BLaER1 treated with 17β-estradiol and CSF1 and Interleukin-3, amounts not matched to agents 10 nM and 100 nM (cell line): ENCODE results near the gene TRAPPC10.

Experiments
- H3K27ac ChIP-seq, 11 experiments: shearing (Covaris generic); formaldehyde crosslinking; 2 replicates each; pipeline ENCODE4 v1.8.1; 2022
- H3K27me3 ChIP-seq, 11 experiments: shearing (Covaris generic); formaldehyde crosslinking; 2 replicates each; pipeline ENCODE4 v1.8.1; 2022
- H3K36me3 ChIP-seq, 11 experiments: shearing (Covaris generic); formaldehyde crosslinking; 2 replicates each; pipeline ENCODE4 v1.8.1; 2022
- H3K4me1 ChIP-seq, 10 experiments: shearing (Covaris generic); formaldehyde crosslinking; 2 replicates each; pipeline ENCODE4 v1.8.1; 2022
- H3K4me2 ChIP-seq, 11 experiments: shearing (Covaris generic); formaldehyde crosslinking; 2 replicates each; pipeline ENCODE4 v1.8.1; 2022
- H3K4me3 ChIP-seq, 10 experiments: shearing (Covaris generic); formaldehyde crosslinking; 2 replicates each; pipeline ENCODE4 v1.8.1; 2022
- H3K9ac ChIP-seq, 11 experiments: shearing (Covaris generic); formaldehyde crosslinking; 2 replicates each; pipeline ENCODE4 v1.8.1; 2022
- H3K9me3 ChIP-seq, 11 experiments: shearing (Covaris generic); formaldehyde crosslinking; replicated peaks in 1 of 11; 2 replicates each; pipeline ENCODE4 v1.8.1; 2022
- H4K20me1 ChIP-seq, 11 experiments: shearing (Covaris generic); formaldehyde crosslinking; 2 replicates each; pipeline ENCODE4 v1.8.1; 2022
- Cebpa-rat ChIP-seq, 11 experiments: shearing (Covaris generic); IDR thresholded peaks; 2 replicates each; pipeline ENCODE4 v1.8.1; 2022

TRAPPC10 gene

GRCh38 chr21:43978060-43978459 is 34.0 kb upstream of the TRAPPC10 start:
- H3K36me3 ChIP-seq: peaks cover 0 to 56% (median 8%) of the 10 kb centered on the region in 11 experiments; a peak in 13 of 22 replicates

GRCh38 chr21:43979654-43980053 is 32.5 kb upstream of the TRAPPC10 start:
- Histone ChIP-seq H3K36me3 (peaks cover 0 to 53% (median 8%) of the 10 kb centered on the region in 11 experiments; a peak in 13 of 22 replicates), H3K4me1 (peaks cover 3 to 61% (median 50%) of the 10 kb centered on the region in 10 experiments; a peak in 19 of 20 replicates), H3K4me2 (peak overlapping the region in 8 of 11 experiments; percentile 46 to 88 (median 68); a peak in 14 of 22 replicates), H3K9me3 (no peaks in the 10 kb centered on the region), H3K9ac (no peak overlapping the region), H4K20me1 (peaks cover 0 to 44% (median 12%) of the 10 kb centered on the region in 11 experiments; a peak in 13 of 22 replicates), H3K4me3 (no peak overlapping the region), H3K27me3 (peaks cover 7 to 28% (median 18%) of the 10 kb centered on the region in 11 experiments; a peak in 14 of 22 replicates), H3K27ac (no peak overlapping the region)
- TF ChIP-seq Cebpa-rat (IDR thresholded peaks at IDR 0.05): no peak

More at GRCh38 chr21:43978060-43978459, 34.0 kb upstream of the TRAPPC10 start:
- 0 out of 22 replicates have a peak overlapping the region, but pooled peaks of 2 of the 11 experiments have one; percentile 3 to 39 for H3K4me2 ChIP-seq
- no peak overlapping the region for H3K27ac ChIP-seq
- peaks cover 7 to 28% (median 17%) of the 10 kb centered on the region in 11 experiments; a peak in 14 of 22 replicates for H3K27me3 ChIP-seq
- TF ChIP-seq Cebpa-rat (IDR thresholded peaks at IDR 0.05): no peak
- H3K4me1 ChIP-seq: peaks cover 3 to 46% (median 42%) of the 10 kb centered on the region in 10 experiments; a peak in 19 of 20 replicates
- no peak overlapping the region for H3K9ac ChIP-seq
- no peak overlapping the region for H3K4me3 ChIP-seq
- peaks cover 0 to 39% (median 16%) of the 10 kb centered on the region in 11 experiments; a peak in 11 of 22 replicates for H4K20me1 ChIP-seq
- H3K9me3 ChIP-seq: no peaks in the 10 kb centered on the region

GRCh38 chr21:43981151-43981870 is 30.8 kb upstream of the TRAPPC10 start:
- Histone ChIP-seq H3K36me3 (peaks cover 0 to 53% (median 8%) of the 10 kb centered on the region in 11 experiments; a peak in 13 of 22 replicates), H3K4me3 (no peak overlapping the region), H3K4me1 (peaks cover 3 to 77% (median 63%) of the 10 kb centered on the region in 10 experiments; a peak in 19 of 20 replicates), H4K20me1 (peaks cover 0 to 50% (median 13%) of the 10 kb centered on the region in 11 experiments; a peak in 12 of 22 replicates), H3K27ac (no peak overlapping the region), H3K9ac (no peak overlapping the region), H3K27me3 (peaks cover 14 to 43% (median 33%) of the 10 kb centered on the region in 11 experiments; a peak in 20 of 22 replicates), H3K9me3 (no peaks in the 10 kb centered on the region), H3K4me2 (peak overlapping the region in 8 of 11 experiments; percentile 46 to 88 (median 68); a peak in 13 of 22 replicates)
- TF ChIP-seq Cebpa-rat (IDR thresholded peaks at IDR 0.05): no peak

GRCh38 chr21:43981871-43982210 is 30.3 kb upstream of the TRAPPC10 start:
- TF ChIP-seq Cebpa-rat (IDR thresholded peaks at IDR 0.05): no peak
- H4K20me1 ChIP-seq: peaks cover 0 to 54% (median 13%) of the 10 kb centered on the region in 11 experiments; a peak in 12 of 22 replicates
- peaks cover 0 to 53% (median 8%) of the 10 kb centered on the region in 11 experiments; a peak in 13 of 22 replicates for H3K36me3 ChIP-seq
- peak overlapping the region in 1 of 11 experiments; percentile 61; a peak in 1 of 22 replicates for H3K4me2 ChIP-seq
- no peak overlapping the region for H3K4me3 ChIP-seq
- peaks cover 3 to 76% (median 63%) of the 10 kb centered on the region in 10 experiments; a peak in 19 of 20 replicates for H3K4me1 ChIP-seq
- H3K9me3 ChIP-seq: no peaks in the 10 kb centered on the region
- H3K27me3 ChIP-seq: peaks cover 14 to 49% (median 38%) of the 10 kb centered on the region in 11 experiments; a peak in 20 of 22 replicates
- no peak overlapping the region for H3K27ac ChIP-seq
- H3K9ac ChIP-seq: no peak overlapping the region; a peak in 1 of 22 replicates

- Histone ChIP-seq H3K36me3 (peaks cover 0 to 46% (median 8%) of the 10 kb centered on the region in 11 experiments; a peak in 13 of 22 replicates), H3K9me3 (no peaks in the 10 kb centered on the region), H3K4me2 (peak overlapping the region; percentile 11 to 66 (median 48); a peak in 18 of 22 replicates), H4K20me1 (peaks cover 0 to 57% (median 13%) of the 10 kb centered on the region in 11 experiments; a peak in 13 of 22 replicates), H3K4me1 (peaks cover 3 to 68% (median 56%) of the 10 kb centered on the region in 10 experiments; a peak in 19 of 20 replicates), H3K9ac (peak overlapping the region in 2 of 11 experiments; percentile 32 to 50; a peak in 3 of 22 replicates), H3K27me3 (peaks cover 14 to 56% (median 43%) of the 10 kb centered on the region in 11 experiments; a peak in 20 of 22 replicates), H3K4me3 (no peak overlapping the region), H3K27ac (no peak overlapping the region)
- no peak for TF ChIP-seq Cebpa-rat (IDR thresholded peaks at IDR 0.05)
Measured at GRCh38 chr21:43982489-43983078, 29.5 kb upstream of the TRAPPC10 start.

- Histone ChIP-seq H3K4me1 (peaks cover 3 to 66% (median 54%) of the 10 kb centered on the region in 10 experiments; a peak in 19 of 20 replicates), H3K27ac (no peak overlapping the region), H3K4me3 (no peak overlapping the region), H4K20me1 (peaks cover 0 to 57% (median 13%) of the 10 kb centered on the region in 11 experiments; a peak in 13 of 22 replicates), H3K27me3 (peaks cover 14 to 56% (median 43%) of the 10 kb centered on the region in 11 experiments; a peak in 20 of 22 replicates), H3K4me2 (peak overlapping the region in 10 of 11 experiments; percentile 11 to 66 (median 48); a peak in 16 of 22 replicates), H3K36me3 (peaks cover 0 to 38% (median 8%) of the 10 kb centered on the region in 11 experiments; a peak in 13 of 22 replicates), H3K9ac (peak overlapping the region in 1 of 11 experiments; percentile 50; a peak in 1 of 22 replicates), H3K9me3 (no peaks in the 10 kb centered on the region)
- no peak for TF ChIP-seq Cebpa-rat (IDR thresholded peaks at IDR 0.05)
Measured at GRCh38 chr21:43983390-43983789, 28.7 kb upstream of the TRAPPC10 start.

- peaks cover 0 to 34% (median 8%) of the 10 kb centered on the region in 11 experiments; a peak in 13 of 22 replicates for H3K36me3 ChIP-seq
- H3K4me1 ChIP-seq: peaks cover 3 to 66% (median 54%) of the 10 kb centered on the region in 10 experiments; a peak in 19 of 20 replicates
- no peaks in the 10 kb centered on the region for H3K9me3 ChIP-seq
- peaks cover 0 to 57% (median 13%) of the 10 kb centered on the region in 11 experiments; a peak in 13 of 22 replicates for H4K20me1 ChIP-seq
- H3K27me3 ChIP-seq: peaks cover 14 to 56% (median 43%) of the 10 kb centered on the region in 11 experiments; a peak in 20 of 22 replicates
- TF ChIP-seq Cebpa-rat (IDR thresholded peaks at IDR 0.05): no peak
- H3K4me3 ChIP-seq: no peak overlapping the region
- H3K4me2 ChIP-seq: peak overlapping the region in 3 of 11 experiments; percentile 22 to 48 (median 40); a peak in 2 of 22 replicates
- no peak overlapping the region for H3K27ac ChIP-seq
- H3K9ac ChIP-seq: no peak overlapping the region
Measured at GRCh38 chr21:43983860-43984420, 28.2 kb upstream of the TRAPPC10 start.
